Measurements from ENCODE around the gene GJA8.

- TF ChIP-seq CTCF (IDR thresholded peaks at IDR 0.05): no peak
- TF ChIP-seq POLR2AphosphoS5 (IDR thresholded peaks at IDR 0.05): no peak
These were observed 7.5 kb upstream of the GJA8 start for GRCh38 chr1:147895123-147895522.

All from prostate gland (tissue), 2 donors.